Fibroblast of skin of back (primary cell): ENCODE results near the gene PRKAG2.
"Not testable (repeated sequence)": the region's sequence is repeated elsewhere in the genome, so short reads cannot be mapped to it uniquely, and the experiment has no call there.

Experiments used
- DNase-seq: peaks from one replicate; pipeline ENCODE4 v3.0.0-alpha.2; 2013

The PRKAG2 gene

DNA sequence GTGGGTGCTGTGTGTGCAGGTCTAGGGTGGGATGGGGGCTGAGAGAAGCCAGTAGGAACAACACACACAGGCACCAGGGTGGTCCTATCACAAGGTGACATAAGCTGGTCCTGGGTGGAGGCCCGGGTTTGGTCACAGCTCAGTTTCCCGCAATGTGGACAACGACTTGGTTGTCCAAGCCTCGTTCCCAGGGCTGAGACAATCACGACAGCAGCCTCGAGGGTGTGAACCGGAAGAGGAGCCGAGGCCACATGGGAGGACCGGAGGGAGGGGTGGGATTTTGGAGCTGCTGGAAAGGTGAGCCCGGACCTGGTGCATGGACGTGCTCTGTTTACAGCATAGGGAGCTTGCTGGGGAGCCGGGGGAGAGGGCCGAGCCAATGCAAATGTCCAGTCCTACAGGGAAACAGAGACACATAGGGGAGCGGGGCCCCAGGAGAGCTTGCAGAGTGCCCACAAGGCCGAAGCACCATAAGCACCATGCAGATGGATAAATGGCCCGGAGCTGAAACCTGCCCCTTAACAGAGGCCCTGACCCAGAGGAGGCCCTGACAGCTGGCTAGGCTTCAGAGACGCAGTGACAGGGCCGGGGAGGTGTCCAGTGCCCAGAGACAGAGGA lies 92.8 kb downstream of the PRKAG2 start:
- DNase-seq, result no peak

GRCh38 chr7:151782598-151783448 lies 94.1 kb downstream of the PRKAG2 start:
- DNase-seq, result peak; percentile 60

DNA sequence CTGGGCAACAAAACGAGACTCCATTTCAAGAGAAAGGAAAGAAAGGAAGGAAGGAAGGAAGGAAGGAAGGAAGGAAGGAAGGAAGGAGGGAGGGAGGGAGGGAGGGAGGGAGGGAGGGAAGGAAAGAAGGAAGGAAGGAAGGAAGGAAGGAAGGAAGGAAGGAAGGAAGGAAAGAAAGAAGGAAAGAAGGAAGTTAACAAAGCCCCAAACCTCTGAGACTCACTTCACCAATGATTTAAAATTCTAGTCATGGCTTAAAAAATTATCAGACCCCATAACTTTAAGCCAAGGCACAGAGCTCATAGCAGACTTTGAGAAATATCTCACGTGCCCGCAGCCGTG lies 94.7 kb downstream of the PRKAG2 start:
- not testable (repeated sequence) for DNase-seq

- no peak for DNase-seq
Observed at GRCh38 chr7:151781161-151781845, 95.6 kb downstream of the PRKAG2 start.

GRCh38 chr7:151780631-151781030 lies 96.3 kb downstream of the PRKAG2 start:
- no peak for DNase-seq

- DNase-seq, result no peak
Observed at GRCh38 chr7:151779678-151780077, 97.2 kb downstream of the PRKAG2 start.

DNA sequence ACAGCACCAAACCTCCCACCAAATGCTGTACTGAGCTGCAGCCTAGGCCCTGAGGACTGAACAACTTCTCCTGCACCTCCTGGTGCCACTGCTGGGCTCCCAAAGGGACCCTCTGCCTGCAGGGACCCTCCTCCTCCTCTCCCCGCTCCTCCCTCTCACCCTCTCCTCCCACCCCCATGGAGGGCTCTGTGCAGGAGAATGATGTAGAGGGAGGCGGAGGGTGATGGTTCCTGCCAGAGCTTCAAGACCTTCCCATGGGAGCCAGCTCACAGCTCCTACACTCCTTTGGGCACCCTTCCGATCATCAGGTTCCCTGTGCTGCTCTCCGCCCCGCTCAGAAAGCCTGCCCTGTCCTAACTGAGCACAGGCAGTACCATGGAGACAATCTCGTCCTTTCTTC lies 97.7 kb downstream of the PRKAG2 start:
- DNase-seq, result no peak

GRCh38 chr7:151777908-151778670 lies 98.8 kb downstream of the PRKAG2 start:
- no peak for DNase-seq

GRCh38 chr7:151777495-151777880 lies 99.4 kb downstream of the PRKAG2 start:
- no peak for DNase-seq

DNA sequence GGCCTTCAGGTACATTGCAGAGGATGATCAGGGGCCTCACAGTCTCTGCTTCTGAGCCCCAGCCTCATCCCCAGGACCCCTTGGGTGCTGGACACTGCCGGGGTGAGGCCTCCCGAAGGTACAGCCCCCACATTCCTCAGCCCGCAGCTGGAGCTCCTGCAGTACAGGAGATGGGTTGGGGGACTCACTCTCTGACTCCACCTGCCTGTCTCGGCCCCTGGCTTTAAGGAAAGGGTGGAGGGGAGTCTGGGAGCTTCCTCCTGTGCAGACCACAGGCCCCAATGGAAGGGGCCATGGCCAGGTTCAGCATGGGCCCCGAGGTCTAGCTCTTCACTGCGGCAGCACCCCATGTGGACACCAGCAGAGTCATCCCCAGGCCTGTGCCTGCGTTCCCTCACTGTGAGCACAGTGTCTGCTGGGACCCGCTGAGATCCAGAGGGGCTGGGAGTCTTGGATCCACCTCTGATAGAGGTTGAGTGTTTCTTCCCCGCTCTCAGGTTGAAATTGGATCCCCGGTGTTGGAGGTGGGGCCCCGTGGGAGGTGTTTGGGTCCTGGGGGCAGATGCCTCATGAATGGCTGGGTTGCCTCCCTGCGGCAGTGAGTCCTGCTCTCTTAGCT lies 99.9 kb downstream of the PRKAG2 start:
- no peak for DNase-seq

DNA sequence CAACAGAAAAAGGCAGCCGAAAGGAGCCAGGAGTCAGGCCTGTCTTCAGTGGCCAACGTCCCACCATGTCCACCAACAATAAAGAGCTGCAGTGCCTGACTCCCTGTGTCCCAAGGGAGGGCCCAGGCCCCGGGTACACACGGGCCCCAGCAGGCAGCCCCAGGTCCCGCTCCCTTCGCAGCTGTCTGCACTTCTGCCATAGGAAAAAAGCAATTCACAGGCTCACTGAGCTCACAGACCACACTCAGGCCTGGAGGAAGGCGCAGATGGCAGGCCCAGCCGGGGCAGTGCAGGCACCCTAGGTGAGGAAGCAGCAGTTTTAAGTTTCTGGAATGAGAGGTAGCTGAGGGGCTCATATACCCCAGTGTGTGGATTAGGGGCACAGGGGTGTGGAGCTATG lies 100.5 kb downstream of the PRKAG2 start:
- DNase-seq, result no peak

DNA sequence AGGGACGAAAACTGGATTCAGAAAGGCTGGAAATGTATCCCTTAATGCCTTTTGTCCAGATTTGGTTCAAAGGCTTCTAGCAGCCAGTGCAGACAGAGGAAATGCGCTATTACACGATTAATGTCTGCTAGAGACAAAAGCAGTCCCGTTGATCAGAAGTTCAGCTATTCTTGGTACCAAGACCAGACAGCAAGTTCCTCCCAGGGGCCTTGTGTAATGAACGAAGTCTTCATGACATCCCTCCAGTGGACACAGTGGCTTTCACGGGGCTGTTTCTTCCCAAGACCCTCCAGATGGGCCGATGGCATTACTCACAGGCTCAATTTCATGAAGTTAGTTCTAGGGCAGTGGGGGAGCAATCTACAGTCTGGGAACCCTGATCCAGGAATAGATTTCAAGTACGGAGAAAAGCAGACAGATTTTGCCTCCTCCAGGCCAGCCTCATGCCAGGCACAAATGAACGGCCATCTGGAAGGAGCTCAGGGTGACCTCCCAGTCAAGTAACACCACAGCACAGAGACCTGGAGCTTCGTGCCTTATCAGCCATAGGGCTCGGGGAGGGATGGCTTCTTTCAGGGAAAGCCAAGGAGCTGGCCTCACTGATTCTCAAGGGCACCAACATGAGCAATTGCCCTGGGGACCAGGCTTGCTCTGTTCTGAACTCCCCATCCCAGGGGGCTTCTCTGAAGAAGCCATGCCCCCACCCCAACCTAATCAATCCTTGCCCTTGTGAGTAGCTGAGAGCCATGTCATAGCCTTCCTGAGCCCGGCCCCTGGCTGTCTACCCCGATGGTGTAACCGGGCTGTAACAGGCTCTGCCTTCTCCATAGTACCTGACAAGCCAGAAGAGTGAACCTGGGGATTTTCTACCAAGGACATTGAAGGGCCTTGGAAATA lies 101.1 kb downstream of the PRKAG2 start:
- no peak for DNase-seq

DNA sequence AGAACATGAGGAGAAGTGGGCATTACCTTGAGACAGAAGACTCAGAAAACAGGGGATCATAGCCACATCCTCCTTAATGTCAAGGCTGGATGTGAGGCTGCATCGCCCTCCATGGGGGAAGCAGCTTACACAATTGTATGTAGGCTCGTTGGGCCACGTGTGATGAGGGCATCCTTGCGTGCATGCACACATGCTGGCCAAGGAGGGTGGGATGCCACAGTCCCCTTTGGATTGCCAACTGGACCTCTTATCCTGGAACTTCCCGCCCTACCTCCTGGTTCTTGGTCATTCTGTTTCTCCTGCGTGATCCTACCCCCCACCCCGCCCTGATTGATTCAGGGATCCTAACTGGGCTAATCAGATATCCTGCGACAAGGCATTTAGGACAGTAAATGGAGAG lies 102.0 kb downstream of the PRKAG2 start:
- DNase-seq, result no peak

DNA sequence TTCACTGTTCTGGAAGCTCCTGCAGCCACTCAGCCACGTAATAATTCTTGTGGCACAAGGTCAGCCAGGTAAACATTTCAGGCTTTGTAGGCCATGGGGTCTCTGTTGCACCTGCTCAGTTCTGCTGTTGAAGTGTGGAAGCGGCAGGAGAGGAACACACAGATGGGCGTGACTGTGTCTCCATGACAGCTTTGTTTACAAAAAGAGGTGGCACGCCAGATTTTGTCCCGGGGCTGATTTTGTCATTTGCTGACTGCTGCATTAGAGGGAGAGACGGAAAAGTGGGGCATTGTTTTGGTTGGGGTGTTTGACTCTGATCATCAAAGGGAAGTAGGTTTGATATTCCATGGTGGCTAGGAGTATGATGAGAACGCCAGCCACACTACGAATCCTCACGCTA lies 103.1 kb downstream of the PRKAG2 start:
- no peak for DNase-seq

- no peak for DNase-seq
Observed at GRCh38 chr7:151770232-151770631, 106.7 kb downstream of the PRKAG2 start.

DNA sequence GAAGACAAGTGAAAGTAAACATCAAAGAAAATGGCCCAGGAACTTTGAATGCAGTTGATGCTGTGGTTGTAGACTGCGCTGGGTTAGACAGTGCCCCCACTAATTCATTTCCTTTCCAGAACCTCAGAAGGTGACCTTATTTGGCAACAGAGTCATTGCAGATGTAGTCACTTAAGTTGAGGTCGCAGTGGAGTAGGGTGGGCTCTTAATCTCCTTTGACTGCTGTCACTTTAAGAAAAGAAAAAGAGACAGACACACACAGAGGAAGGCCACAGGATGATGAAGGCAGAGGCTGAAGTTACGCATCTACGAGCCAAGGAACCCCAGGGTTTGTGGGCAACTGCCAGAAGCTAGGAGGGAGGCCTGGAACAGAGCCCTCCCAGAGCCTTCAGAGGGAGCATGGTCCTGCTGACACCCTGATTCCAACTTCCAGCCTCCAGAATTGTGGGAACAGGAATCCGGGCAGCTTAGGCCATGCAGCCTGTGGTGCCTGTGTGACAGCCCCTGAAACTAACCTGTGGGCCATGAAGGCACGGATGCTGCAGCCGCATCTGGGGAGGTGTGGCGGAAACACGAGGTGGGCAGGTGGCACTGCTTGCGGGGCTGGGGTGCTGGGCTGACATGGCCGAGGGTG lies 107.6 kb downstream of the PRKAG2 start:
- no peak for DNase-seq

- DNase-seq, result no peak
Observed at GRCh38 chr7:151768805-151769187, 108.1 kb downstream of the PRKAG2 start.

GRCh38 chr7:151767557-151767956 lies 109.4 kb downstream of the PRKAG2 start:
- no peak for DNase-seq

GRCh38 chr7:151764056-151764920 lies 112.6 kb downstream of the PRKAG2 start:
- DNase-seq, result no peak

- DNase-seq, result no peak
Observed at GRCh38 chr7:151763420-151763984, 113.4 kb downstream of the PRKAG2 start.
